GM21529 (cell line): ENCODE measurements around the gene DBI.
"Not testable (repeated sequence)": the region's sequence is repeated elsewhere in the genome, so short reads cannot be mapped to it uniquely, and the experiment has no call there.

ENCODE experiments used
- ATAC-seq: cut with Tn5 transposase; IDR thresholded peaks from one replicate; pipeline ENCODE4 v1.9.1; 2021; ENCODE audit not compliant: unreplicated experiment

Gene DBI

DNA sequence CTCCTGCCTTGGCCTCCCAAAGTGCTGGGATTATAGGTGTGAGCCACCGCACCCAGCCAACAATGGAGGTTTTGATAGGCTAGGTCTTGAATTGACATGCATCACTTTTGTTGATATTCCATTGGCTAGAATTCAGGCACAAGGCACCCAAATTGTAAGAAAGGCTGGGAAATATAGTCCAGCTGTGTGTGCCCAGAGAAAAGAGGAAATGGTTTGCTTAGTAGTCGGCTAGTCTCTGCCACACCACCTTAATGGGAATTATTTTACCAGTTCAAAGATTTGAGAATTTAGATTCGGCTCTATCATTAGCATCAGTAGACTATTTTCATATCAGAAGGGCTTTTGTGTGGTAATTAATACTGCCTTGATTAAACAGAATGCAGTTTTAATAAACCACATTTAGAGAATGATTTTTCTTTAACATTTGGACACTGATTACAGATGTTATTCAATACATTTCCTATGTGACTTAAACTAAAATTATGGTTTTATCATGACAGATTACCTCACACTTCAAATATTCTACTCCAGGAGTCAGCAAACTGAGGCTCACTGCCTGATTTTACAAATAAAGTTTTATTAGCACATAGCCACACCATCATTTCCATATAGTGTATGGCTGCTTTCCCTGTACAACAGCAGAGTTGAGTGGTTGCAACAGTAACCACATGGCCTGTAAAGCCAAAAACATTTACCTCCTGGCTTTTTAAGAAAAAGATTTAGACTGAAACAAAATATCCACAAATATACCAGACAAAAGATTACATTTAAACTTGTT is 27.4 kb downstream of the DBI start:
- no peak for ATAC-seq

DNA sequence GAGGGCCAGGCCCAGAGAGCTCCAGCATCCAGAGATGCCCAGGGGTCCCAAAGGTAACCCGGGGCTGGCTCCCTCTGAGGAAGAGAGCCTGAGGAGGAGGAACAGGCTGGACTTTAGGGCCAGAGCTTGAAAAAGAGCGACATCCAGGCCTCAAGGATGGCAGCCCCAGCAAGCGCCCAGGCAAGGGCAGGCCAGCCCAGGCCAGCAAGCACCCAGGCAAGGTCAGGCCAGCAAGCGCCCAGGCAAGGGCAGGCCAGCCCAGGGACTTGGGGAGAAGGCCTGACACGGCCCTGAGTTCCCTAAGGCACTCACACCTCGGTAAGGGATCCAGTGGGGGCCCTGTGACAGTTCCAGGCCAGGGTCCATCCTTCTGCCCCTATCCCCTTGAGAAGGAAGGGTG is 30.4 kb downstream of the DBI start:
- ATAC-seq: no peak

DNA sequence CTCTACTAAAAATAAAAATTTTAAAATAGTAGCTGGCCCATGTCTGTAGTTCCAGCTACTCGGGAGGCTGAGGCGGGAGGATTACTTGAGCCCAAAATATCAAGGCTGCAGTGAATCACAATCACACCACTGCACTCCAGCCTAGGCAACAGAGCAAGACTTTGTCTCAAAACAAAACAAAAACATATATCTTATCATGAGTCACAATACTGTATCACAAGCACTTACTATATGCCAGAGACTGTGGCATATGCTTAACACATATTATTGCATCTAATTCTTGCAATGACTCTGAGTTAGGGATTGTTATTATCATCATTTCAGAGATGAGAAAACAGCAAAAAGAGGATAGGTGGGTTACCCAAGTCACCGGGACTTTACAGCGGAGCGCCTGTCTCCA is 35.3 kb downstream of the DBI start:
- no peak for ATAC-seq

DNA sequence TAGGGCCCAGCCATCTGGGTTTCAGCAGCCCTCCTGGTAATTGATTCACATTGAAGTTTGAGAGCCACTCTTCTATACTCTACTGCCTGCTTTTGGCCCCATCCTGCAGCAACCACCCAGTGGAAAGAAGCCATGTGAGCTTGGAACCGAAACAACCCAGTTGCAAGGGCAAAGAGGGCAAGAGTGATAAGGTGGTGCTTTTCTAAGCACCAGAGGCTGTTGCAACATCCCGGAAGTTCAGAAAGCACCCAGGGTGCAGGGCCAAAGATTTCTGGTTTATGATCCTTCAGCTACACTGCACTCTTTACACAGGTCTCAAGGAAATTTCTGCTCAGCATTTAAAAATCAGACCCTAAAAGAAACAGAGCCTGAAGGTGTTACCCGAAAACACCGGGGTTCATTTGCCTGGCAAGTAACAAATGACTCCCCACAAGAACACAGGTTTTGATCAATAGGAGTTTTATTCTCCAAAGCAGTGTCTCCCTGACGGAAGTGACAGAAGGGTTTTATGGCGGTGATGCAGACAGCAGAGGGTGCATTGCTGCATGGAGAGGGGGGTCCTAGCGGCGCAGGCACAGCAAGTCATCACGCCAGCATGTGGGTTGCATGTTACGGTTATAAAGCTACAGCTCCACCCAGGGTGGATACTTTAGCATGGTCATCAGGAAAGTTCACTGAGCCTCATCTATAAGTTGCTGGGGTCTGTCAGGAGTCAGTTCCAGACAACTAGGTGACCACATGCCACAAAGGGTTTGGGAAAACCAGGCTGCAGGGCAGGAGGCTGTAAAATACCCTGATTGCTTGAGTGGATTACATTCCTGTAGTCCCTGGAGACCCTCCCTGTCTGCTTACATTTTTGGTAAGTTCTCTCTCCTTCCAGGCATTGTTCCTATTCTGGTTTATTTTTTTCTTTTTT is 36.1 kb downstream of the DBI start:
- no peak for ATAC-seq

DNA sequence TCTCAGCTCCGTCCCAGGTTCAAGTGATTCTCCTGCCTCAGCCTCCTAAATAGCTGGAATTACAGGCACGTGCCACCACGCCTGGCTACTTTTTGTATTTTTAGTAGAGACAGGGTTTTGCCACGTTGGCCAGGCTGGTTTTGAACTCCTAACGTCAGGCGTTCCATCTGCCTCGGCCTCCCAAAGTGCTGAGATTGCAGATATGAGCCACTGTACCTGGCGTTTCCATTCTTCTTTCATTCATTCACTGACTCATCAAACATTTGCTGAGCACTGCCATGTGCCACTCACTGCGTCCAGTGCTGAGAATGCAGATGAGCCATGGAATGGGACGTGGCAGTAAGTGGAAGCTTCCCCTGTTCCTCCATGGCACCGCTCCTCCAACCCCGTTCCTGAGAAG is 36.8 kb downstream of the DBI start:
- ATAC-seq: not testable (repeated sequence)

DNA sequence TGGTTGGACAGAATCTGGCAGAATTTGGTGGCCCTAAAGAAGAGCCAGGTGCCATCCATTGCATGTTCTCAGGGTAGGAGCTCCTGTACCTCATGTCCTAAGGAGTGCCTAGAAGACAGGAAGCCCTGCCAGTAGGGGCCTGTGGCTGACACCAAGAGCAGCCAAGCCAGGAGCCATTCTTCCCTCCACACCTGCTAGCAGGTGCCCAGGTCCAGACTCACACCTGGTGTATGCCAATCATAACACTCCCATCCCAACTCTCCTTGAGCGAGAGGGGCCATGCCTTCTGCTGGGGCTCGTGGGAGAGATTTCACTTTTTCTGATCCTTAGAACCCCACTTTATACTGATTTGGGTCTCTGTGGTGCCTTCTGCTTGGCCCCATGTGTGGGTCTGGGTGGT is 38.4 kb downstream of the DBI start:
- ATAC-seq: no peak

DNA sequence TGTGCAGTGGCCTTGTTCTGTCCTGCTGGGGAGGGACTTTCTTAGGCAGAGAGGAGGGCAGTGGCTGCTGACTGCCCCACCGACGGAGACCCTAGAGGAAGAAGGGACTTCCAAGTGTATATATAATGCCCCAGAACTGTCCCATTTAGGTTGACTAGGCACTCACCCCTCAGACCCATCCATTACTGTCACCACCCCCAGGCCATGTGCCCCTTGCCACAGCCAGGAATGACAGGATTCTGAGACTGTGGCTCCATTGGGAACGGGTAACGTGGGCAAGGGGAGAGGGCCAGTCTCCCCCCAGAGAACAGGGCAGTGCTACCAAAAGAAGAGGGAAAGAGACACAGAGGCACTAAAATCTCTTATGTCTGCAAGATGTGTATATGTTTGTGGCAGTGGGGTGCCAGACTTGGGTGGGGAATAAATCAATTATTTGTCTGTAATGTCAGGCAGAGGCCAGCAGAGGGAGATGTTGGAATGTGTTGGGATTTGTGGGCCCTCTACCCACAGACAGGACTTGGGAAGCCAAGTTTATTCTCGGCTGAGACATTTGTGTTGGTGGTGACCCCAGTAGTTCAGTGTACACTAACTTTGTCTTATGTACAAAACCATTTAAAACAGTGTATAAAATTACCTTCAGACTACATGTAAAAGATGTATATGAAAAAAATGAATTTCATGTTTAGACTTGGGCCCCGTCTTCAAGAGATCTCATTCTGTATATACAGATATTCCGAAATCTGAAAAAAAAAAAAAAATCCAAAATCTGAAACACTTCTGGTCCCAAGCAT is 40.8 kb downstream of the DBI start:
- ATAC-seq: peak; percentile 56

DNA sequence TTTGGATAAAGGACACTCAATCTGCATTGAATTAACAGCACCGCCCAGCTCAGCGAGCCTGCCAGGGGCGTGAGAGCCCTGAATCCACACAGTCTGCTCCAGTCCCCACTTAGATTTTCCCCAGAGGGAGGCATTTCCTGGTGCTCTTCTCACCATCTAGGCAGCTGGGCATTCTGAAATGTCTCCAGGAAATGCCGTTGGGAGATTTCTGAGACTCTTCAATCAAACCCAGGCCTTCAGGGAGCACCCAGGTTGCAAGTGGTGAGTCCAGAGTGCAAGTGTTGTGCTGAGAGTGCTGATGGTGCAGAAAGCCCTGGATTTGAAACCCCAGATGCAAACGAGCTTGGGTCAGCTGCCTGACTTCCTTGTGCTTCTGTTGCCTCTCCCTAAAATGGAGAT is 41.4 kb downstream of the DBI start:
- no peak for ATAC-seq

DNA sequence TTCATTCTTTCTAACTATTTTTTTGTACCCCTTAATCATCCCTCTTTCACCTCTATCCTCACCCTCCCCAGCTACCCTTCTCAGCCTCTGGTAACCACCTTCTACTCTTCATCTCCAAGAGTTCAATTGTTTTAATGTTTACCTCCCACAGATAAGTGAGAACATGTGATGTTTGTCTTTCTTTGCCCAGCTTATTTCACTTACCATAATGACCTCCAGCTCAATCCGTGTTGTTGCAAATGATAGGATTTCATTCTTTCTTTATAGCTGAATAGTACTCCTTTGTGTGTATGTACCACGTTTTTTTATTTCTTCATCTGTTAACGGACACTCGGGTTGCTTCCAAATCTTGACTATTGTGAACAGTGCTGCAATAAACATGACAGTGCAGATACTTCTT is 42.7 kb downstream of the DBI start:
- no peak for ATAC-seq

DNA sequence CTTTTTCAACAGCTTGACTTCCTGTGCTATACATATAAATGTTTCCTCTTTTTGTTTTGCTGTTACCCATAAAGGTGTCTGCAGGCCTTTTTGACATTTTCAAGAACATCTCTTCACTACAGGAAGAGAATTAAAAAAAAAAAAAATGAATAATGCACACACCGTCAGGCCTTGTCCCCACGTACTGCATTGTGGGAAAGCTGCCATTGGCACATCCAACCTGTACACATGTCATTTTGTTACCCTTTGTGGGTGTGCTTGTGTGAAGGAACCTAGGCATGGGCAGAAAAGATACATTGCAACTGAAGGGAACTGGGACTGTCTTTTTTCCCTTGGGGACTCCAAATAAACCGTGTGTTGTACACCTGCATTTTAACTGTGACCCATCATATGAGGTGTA is 48.1 kb downstream of the DBI start:
- ATAC-seq: no peak

DNA sequence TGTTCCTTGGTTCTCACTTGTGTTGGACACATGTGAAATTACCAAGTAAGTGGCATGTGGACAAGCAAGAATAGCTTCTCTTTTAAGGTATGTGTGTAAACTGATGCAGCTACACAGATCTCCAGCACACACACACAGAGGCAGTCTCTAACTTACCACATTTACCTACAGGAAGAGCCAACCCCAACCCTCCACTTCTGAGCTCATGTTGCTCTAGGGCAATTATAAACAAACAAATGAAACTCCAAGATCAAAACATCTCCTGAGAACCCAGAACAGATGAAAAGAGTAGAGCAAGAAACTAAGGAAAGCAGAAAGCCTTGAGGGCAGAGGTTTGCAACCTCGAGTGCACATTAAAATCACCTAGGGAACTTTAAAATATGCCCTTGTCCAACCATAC is 48.9 kb downstream of the DBI start:
- ATAC-seq: no peak

DNA sequence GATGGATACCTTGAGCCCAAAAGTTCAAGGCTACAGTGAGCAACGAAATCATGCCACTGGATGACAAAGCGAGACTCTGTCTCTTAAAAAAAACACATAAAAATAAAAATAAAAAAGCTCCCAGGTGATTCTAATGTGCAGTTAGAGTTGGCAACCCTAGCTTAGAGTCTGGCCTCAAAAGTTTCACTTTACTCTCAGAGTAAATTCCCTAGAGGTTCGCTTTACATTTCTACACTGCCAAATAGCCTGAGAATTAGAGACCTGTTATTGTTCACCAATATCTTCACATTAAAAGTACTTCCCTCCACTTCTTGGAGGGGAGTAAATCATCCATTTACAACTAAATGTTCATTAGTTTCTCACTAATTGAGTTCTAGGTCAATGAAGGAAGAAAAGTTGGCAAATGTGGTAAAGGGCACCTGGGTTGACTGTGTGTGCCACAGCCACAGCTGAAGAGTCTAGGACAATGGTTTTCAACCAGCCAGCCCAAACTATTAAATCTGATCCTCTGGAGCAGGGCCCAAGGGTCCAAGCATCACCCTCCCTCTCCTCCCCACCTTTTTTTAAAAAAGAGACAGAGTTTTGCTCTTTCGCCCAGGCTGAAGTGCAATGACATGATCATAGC is 49.6 kb downstream of the DBI start:
- no peak for ATAC-seq

DNA sequence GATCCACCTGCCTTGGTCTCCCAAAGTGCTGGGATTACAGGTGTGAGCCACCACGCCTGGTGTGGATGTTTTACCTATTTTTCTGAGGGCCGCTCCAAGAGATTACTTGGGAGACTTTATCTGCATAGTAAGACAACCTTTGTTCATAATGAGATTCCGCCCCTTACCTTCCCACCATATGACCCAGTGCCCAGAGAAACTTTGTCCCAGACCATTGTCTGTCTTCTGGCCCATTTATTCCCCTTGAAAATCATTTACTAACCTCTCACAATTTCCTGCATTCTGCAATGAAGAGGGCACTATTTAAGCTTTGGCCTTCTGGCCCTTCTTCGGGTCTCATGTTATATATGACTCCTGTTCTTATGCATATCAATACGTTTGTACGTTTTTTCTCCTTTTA is 51.1 kb downstream of the DBI start:
- no peak for ATAC-seq

DNA sequence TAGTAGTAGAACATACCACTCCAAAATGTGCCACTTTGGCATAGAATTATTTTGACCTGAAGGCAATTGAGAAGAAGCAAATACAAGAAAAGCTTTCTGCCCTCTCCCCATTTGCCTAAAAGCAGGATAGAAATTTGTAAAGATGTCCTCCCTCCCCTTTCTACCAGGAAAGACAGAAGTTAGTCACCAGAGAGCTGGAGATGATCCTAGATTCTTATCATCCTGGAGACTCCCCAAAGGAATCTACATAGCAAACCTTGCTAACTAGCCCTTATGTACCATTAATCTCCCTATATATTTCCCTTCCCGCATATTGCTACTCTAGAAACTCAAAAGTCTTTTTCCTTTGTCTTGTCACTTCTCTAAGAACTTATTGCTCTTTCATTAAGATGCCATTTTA is 52.3 kb downstream of the DBI start:
- no peak for ATAC-seq

DNA sequence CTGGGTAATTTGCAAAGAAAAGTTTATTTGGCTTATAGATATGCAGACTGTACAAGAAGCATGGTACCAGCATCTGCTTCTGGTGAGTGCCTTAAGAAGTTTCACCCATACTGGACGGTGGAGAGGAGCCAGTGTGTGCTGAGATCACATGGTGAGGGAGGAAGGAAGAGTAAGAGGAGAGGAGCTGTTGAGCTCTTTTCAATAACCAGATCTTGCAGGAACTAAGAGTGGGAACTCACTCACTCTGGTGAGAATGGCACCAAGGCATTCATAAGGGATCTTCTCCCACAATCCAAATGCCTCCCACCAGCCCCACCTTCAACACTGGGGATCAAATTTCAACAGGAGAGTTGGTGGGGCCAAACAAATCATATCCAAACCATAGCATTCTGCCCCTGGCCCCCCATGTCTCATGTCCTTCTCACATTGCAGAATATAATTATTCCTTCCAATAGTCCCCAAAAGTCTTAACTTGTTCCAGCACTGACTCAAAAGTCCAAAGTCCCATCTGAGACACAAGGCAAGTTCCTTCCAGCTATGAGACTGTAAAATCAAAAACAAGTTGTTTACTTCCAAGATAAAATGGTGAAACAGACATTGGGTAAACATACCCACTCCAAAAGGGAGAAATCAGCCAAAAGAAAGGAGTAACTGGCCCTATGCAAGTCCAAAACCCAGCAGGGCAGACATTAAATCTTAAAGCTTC is 53.2 kb downstream of the DBI start:
- no peak for ATAC-seq

DNA sequence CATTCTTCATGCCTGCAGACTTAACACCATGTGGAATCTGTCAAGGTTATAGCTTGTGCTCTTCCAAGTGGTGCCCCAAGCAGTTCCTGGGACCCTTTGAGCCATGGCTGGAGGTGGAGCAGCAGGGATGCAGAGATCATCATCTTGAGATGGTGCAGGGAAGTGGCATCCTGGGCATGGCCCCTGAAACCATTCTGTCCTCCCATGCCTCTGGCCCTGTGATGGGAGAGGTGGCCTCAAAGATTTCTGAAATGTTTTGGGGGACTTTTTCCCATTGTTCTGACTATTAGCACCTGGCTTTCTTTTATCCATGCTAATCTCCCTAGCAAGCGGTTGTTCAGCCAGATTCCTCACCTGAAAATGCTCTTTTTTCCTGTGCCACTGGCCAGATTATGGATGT is 54.5 kb downstream of the DBI start:
- no peak for ATAC-seq

DNA sequence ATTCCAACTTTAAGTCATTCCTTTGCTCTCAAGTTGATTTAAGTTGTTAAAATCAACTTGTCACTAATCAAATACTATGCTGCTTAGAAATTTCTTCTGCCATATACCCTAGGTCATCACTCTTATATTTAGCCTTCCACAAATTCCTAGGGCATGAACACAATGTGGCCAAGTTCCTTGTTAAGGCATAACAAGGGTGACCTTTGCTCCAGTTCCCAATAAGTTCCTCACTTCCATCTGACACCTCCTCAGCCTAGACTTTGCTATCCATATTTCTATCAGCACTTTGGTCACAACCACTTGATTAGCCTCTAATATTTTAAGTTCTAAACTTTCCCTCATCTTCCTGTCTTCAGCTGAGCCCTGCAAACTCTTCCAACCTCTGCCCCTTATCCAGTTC is 55.0 kb downstream of the DBI start:
- ATAC-seq: no peak
